ENCODE measurements around the gene RFC2. TPM values are rescaled to one million over a fixed set of nuclear protein-coding genes. Genes with fewer than 3 reads are reported as not detected.

The RFC2 gene
- total RNA-seq, 1 donor from 2014 or later = 71.3 TPM

- H3K36me3 Mint-ChIP-seq = peaks cover 29% of the 10 kb centered on the region
- peaks cover 3% of the 10 kb centered on the region for H3K27me3 Mint-ChIP-seq (ENCODE audit: insufficient read depth, low read depth)
- no peaks in the 10 kb centered on the region for H3K4me1 ChIP-seq
- no peak for DNase-seq (ENCODE audit: low spot score)
- no peak overlapping the region for H3K27ac Mint-ChIP-seq
- H4K20me1 ChIP-seq (ENCODE audit: low read depth) = no peaks in the 10 kb centered on the region
- H3K4me3 ChIP-seq = no peak overlapping the region
- H3K27ac ChIP-seq = no peak overlapping the region
- no peaks in the 10 kb centered on the region for H3F3A ChIP-seq (ENCODE audit: low read depth)
- H3K4me2 ChIP-seq = no peak overlapping the region
- peaks cover 4% of the 10 kb centered on the region for H3K36me3 ChIP-seq
- H3K4me1 Mint-ChIP-seq = no peaks in the 10 kb centered on the region
- TF ChIP-seq CTCF (IDR thresholded peaks at IDR 0.05) (no peak), EZH2phosphoT487 (IDR thresholded peaks at IDR 0.05) (no peak), EZH2 (IDR thresholded peaks at IDR 0.05) (no peak)
- no peaks in the 10 kb centered on the region for H3K79me2 ChIP-seq (ENCODE audit: low read depth)
- no peaks in the 10 kb centered on the region for H3K9me3 Mint-ChIP-seq
- H3K4me3 Mint-ChIP-seq = no peak overlapping the region
- no peaks in the 10 kb centered on the region for H3K9me3 ChIP-seq (ENCODE audit: low read depth)
- H2AFZ ChIP-seq (replicated peaks) = no peak overlapping the region
- H3K9ac ChIP-seq = no peak overlapping the region
- no peaks in the 10 kb centered on the region for H3K27me3 ChIP-seq
These were observed 18.5 kb downstream of the RFC2 start for GRCh38 chr7:74235518-74236268.

GRCh38 chr7:74233655-74234285 lies 20.4 kb downstream of the RFC2 start:
- H3K9ac ChIP-seq = no peak overlapping the region
- no peaks in the 10 kb centered on the region for H4K20me1 ChIP-seq (ENCODE audit: low read depth)
- no peak overlapping the region for H3K27ac Mint-ChIP-seq
- H3K36me3 ChIP-seq = peaks cover 4% of the 10 kb centered on the region
- no peak overlapping the region for H3K4me2 ChIP-seq
- no peaks in the 10 kb centered on the region for H3F3A ChIP-seq (ENCODE audit: low read depth)
- H3K79me2 ChIP-seq (ENCODE audit: low read depth) = no peaks in the 10 kb centered on the region
- no peak for DNase-seq (ENCODE audit: low spot score)
- no peak overlapping the region for H3K27ac ChIP-seq
- H3K4me3 Mint-ChIP-seq = no peak overlapping the region
- TF ChIP-seq CTCF (IDR thresholded peaks at IDR 0.05) (no peak), EZH2 (IDR thresholded peaks at IDR 0.05) (no peak), EZH2phosphoT487 (IDR thresholded peaks at IDR 0.05) (no peak)
- H3K27me3 ChIP-seq = no peaks in the 10 kb centered on the region
- H3K9me3 Mint-ChIP-seq = no peaks in the 10 kb centered on the region
- no peaks in the 10 kb centered on the region for H3K9me3 ChIP-seq (ENCODE audit: low read depth)
- peaks cover 3% of the 10 kb centered on the region for H3K27me3 Mint-ChIP-seq (ENCODE audit: insufficient read depth, low read depth)
- H3K4me1 ChIP-seq = no peaks in the 10 kb centered on the region
- no peak overlapping the region for H3K4me3 ChIP-seq
- no peaks in the 10 kb centered on the region for H3K4me1 Mint-ChIP-seq
- no peak overlapping the region for H2AFZ ChIP-seq (replicated peaks)
- H3K36me3 Mint-ChIP-seq = peaks cover 31% of the 10 kb centered on the region

GRCh38 chr7:74231232-74231590 lies 23.0 kb downstream of the RFC2 start:
- no peaks in the 10 kb centered on the region for H3K4me1 Mint-ChIP-seq
- H3K27ac Mint-ChIP-seq = no peak overlapping the region

More at GRCh38 chr7:74231232-74231590, 23.0 kb downstream of the RFC2 start:
- H3K4me1 ChIP-seq = no peaks in the 10 kb centered on the region
- H3K79me2 ChIP-seq (ENCODE audit: low read depth) = no peaks in the 10 kb centered on the region
- H3K9ac ChIP-seq = no peak overlapping the region
- H3K27me3 ChIP-seq = no peaks in the 10 kb centered on the region
- H3K4me3 Mint-ChIP-seq = no peak overlapping the region
- no peaks in the 10 kb centered on the region for H3K9me3 Mint-ChIP-seq
- no peak overlapping the region for H3K27ac ChIP-seq
- no peak for DNase-seq (ENCODE audit: low spot score)
- no peaks in the 10 kb centered on the region for H3K9me3 ChIP-seq (ENCODE audit: low read depth)
- H3F3A ChIP-seq (ENCODE audit: low read depth) = no peaks in the 10 kb centered on the region
- peaks cover 31% of the 10 kb centered on the region for H3K36me3 Mint-ChIP-seq
- no peak for TF ChIP-seq CTCF (IDR thresholded peaks at IDR 0.05)
- TF ChIP-seq EZH2phosphoT487 (IDR thresholded peaks at IDR 0.05) = no peak
- TF ChIP-seq EZH2 (IDR thresholded peaks at IDR 0.05) = no peak
- H3K36me3 ChIP-seq = peaks cover 4% of the 10 kb centered on the region
- H3K4me2 ChIP-seq = no peak overlapping the region
- H2AFZ ChIP-seq (replicated peaks) = no peak overlapping the region
- H4K20me1 ChIP-seq (ENCODE audit: low read depth) = no peaks in the 10 kb centered on the region
- H3K4me3 ChIP-seq = no peak overlapping the region
- no peaks in the 10 kb centered on the region for H3K27me3 Mint-ChIP-seq (ENCODE audit: insufficient read depth, low read depth)
